Stimulated activated CD4-positive, alpha-beta T cell treated with anti-CD3 and anti-CD28 coated beads, Interleukin-2, amount 100 ng/mL, for 48 hours (primary cell): ENCODE measurements around the gene NNMT.

ENCODE experiments used
- DNase-seq, 2 donors: peaks; one replicate each; pipeline ENCODE4 v3.0.0-alpha.2; 2020

The NNMT gene

DNA sequence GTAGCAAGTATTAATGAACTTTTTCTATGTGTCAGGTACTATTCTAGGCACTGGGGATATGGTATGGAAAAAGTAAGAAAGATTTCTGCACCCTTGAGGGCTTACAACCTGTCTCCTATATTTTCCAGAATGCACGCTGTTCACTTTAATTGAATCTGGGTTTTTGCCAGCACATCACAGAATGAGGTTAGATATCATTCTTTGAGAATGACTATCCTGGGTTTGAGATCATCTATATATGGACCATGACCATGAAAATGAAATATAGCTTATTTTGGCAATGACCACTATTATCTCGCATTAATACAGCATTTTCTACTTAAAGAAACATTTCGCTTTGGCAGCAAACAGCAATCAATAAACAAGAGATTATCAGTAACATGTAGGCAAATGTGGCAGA lies 57.2 kb downstream of the NNMT start:
- DNase-seq, result no peak

DNA sequence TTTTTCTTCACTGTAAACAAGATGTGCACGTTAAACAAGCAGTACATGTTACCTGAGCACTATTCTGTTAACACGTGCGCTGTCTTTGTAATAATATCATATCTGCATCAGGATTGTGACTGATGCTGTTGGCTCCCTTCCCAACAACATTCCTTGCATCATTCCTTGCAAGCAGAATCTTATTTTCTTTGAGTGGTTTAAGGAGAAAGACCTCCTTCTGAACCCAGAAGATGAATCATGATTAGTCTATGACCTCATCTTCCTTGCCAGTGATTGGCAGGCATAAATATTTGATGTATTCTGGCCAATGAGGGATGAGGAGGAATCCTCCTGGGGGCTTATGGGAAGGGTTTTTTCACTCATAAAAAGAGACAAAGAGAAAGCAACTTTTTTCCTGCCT lies 57.9 kb downstream of the NNMT start:
- DNase-seq, result no peak

DNA sequence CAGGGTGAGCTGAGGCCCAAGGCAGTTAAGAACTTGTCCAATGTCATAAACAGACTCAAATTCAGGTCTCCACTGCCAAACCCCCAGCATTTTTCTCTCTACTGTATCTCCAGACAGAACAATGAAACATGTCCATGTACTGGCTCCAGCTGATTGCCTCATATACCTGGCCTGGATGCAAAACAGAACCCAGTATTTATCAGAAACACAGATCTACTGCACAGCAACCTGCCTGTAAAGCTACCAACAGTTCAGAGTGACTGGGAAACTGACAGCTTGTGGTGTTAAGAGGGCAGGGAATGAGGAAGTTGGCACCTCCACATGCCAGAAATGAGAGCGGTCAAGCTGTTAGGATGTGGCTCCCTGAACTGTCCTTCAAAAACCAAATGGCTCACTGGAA lies 62.5 kb downstream of the NNMT start:
- DNase-seq, result no peak

GRCh38 chr11:114359342-114359741 lies 63.1 kb downstream of the NNMT start:
- no peak for DNase-seq

DNA sequence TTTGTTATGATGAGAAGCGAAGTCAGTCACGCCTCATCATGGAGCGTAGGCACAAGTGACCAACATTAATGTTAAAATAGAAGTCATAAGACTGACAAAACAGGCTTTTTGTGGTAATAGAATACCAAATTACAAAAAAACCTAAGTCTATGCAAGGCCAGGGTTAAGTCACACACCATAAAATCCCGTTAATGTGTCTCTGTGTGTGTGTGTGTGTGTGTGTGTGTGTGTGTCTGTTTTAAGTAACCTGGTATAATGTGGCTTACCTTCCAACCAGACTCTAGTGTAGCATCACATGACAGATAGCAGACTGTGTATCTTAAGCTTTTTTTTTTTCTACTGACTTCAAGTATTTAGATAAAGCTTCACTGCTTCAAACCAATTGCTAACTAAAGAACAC lies 66.1 kb downstream of the NNMT start:
- no peak for DNase-seq

DNA sequence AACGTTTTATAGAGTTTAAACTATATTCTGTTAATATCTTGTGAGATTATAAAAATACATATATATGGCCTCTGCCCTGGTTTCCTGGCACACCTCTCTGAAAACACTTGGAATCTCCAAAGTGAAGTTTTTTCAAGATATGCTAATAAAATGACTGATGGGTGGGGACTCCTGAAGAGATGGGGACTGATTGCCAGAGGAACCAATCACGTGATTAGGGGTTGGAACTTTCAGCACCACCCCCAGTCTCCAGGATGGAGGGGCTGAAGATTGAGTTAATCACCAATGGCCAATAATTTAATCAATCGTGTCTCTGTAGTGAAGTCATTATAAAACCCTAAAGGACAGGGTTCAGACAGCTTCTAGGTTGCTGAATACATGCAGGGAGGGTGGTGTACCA lies 66.8 kb downstream of the NNMT start:
- DNase-seq, result no peak
